ENCODE data around the gene SRP72.

SRP72 gene

DNA sequence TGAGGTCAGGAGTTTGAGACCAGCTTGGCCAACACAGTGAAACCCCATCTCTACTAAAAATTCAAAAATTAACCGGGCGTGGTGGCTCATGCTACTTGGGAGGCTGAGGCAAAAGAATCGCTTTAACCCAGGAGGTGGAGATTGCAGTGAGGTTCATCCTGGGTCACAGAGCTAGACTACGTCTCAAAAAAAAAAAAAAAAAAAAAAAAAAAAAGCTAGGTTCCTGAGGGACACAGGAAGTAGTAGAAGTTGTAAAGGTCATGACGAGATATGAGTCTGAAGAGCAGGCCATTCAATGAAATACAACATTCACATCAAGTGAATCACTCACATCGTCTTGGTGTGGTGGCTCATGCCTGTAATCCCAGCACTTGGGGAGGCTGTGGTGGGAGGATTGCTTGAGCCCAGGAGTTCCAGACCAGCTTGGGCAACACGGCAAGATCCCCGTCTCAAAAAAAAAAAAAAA lies 1.1 kb upstream of the SRP72 start:
- peak; percentile 63 for DNase-seq

DNA sequence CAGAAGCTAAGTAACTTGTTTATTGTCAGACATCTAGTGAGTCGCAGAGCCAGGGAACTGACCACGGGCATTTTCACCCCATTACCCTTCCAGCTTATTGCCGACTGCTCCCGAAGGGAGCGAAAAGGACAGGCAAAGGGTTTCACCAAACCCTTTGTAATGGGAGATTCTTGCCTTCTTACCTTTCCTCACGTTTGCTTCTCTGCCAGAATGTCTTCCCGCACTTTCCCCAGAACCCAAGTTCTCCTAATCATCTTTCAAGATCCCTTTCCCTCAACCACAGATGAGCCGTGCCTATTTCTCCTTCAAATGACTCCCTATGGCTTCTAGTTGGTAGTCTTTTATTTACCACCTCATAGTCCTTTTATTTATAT lies 520 bp upstream of the SRP72 start:
- DNase-seq = no peak

- peak; percentile 44 for DNase-seq
Measured at GRCh38 chr4:56468097-56468422, 643 bp downstream of the SRP72 start.

DNA sequence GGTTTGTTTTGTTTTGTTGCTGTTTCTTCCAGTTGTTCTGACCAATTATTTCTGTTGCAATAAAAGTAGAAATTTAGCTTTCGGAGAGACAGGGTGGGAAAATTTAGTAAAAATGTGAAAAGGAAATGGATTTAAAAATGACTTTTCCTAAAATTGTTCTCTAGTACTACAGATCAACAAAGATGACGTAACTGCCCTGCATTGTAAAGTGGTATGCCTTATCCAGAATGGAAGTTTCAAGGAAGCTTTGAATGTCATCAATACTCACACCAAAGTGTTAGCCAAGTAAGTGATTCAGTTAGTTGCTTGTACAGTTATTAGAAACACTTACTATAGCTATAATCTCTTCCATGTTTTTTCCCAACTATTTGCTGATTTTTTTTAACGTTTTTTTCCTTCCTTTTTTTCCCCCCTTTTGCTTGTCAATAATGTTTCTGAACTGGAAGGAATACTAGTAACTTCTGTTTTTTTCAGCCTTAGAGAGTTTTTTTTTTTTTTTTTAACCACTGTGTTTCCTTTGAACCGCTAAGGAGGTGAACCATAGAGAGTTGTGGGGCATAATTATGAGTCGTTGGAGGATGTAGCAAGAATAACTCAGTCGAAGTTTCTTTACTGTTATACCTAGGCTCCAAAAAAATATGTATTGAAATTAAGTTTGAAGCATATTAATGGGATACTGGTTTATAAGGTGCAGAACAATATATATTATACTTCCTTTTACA lies 2.2 kb downstream of the SRP72 start:
- peak; percentile 68 for DNase-seq

DNA sequence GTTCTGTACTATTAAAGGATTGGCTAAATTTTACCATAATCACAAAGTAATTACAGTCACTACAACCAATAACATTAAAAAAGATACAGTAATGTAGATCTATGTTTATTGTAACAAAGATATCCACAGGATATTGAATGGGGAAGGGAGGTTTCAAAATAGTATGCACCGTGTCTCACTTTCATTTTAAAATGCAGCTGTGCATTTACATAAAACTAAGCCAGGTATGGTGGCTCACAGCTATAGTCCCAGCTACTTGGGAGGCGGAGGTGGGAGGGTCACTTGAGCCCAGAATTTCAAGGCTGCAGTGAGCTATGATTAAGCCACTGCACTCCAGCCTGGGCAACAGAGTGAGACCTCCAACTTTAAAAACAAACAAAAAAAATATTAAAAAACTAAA lies 8.5 kb downstream of the SRP72 start:
- DNase-seq = no peak

- DNase-seq = no peak
Measured at GRCh38 chr4:56477192-56477702, 9.8 kb downstream of the SRP72 start.

GRCh38 chr4:56480691-56481090 lies 13.3 kb downstream of the SRP72 start:
- DNase-seq = peak; percentile 32

GRCh38 chr4:56496241-56496640 lies 28.8 kb downstream of the SRP72 start:
- DNase-seq = no peak

- no peak for DNase-seq
Measured at GRCh38 chr4:56505269-56506130, 38.1 kb downstream of the SRP72 start, which contains the start of gene ARL9. Gene ARL9, plus strand, starts transcription at chr4:56505791. Its CDS starts 72 bp downstream, at chr4:56505863.

GRCh38 chr4:56511098-56511497 lies 43.7 kb downstream of the SRP72 start:
- no peak for DNase-seq

GRCh38 chr4:56512166-56512565 lies 44.7 kb downstream of the SRP72 start:
- no peak for DNase-seq

- no peak for DNase-seq
Measured at GRCh38 chr4:56513517-56513916, 46.1 kb downstream of the SRP72 start.

DNA sequence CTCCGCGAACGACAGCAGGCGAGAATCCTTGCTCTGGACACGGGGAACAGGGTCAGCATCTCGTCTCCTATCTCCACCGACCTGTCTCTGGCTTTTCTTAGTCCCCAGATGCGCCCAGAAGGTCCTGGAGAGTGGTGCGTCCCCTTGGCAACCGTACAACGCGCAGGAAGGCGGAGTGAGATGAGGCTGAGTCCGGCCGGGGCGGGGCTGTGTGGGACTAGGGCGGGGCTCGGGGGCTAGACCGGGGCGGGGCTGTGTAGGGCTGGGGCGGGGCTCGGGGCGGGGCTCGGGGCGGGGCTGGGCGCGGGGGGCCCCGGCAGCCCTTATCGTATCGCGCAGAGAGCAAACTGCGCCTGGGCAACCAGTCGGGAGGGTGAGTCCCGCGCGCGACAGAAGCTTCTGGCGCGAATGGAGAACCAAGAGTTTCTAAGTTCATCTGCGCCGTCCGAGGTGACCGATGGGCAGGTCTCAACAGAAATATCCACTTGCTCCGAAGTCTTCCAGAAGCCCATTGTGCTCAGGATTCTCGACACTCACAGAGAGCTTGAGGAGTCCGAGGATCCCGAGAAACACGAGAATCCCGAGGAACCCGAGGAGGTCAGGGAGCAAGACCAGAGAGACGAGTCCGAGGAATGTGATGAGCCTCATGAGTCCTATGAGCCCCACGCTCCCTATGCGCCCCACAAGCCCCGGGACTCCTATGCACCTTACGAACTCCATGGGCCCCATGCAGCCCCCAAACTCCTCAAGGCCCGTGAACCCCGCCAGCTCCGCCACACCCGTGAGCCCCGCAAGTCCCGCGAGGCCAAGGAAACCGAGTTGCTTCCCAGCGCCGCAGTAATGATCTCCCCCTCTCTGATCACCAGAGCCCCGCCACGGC lies 63.1 kb downstream of the SRP72 start:
- DNase-seq = no peak

GRCh38 chr4:56531149-56531770 lies 63.8 kb downstream of the SRP72 start:
- DNase-seq = no peak

- no peak for DNase-seq
Measured at GRCh38 chr4:56531823-56532222, 64.4 kb downstream of the SRP72 start.

GRCh38 chr4:56532239-56532638 lies 64.8 kb downstream of the SRP72 start:
- DNase-seq = no peak

GRCh38 chr4:56535915-56536314 lies 68.5 kb downstream of the SRP72 start:
- no peak for DNase-seq

DNA sequence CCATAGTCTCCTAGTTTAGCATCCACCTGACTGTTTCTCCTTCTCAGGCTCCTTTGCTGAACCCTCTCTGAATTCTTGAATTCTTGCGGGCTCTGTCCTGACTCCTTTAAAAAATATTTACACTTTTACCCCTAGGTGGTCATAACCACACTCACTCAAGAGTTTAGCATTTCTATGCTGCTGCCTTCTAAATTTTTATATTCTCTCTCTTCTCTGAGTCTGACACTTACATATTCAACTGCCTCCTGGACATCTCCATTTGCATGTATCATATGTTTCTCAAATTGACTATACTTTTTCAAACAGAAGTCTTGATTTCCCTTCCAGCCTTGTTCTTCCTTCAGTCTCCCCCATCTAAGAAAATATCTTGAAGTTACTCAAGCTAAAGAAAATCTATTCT lies 69.7 kb downstream of the SRP72 start:
- DNase-seq = no peak

DNA sequence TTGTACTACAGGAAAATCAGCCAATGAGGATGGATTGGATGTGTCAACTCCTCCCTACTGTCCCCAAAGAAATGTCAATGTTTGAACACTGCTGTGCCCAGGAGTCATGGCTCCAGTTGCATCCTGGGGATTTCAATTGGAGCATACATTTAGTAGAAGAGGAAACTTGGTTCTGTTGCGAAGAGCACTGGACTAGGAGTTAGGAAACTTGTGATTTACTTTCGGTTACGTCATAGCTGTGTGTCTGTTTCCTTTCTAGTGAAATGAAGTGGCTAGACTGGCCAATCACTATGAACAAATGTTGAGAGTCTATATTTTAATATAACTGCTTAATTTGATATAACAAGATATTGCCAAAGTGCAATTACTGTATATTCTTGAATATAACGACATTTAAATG lies 73.4 kb downstream of the SRP72 start:
- DNase-seq = peak; percentile 9

- peak; percentile 51 for DNase-seq
Measured at GRCh38 chr4:56544573-56545131, 77.2 kb downstream of the SRP72 start.

- no peak for DNase-seq
Measured at GRCh38 chr4:56550642-56551041, 83.2 kb downstream of the SRP72 start.

DNA sequence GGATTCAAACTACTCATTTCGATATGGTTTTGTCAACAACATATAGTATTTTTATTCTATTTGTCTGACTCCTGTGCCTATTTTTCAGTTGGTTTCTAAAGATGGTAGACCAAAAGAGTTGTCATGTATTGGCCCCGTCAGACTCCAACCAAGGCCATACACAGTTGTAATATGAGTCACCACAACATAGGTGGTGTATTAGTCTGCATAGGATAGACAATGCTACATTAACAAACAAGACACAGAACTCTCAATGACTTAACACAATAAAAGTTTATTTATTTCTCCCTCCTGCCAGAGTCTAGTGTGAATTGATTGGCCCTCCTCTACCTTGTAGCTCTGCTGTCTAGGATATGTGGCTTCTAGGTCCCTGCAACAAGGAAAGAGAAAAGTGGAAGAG lies 84.1 kb downstream of the SRP72 start:
- no peak for DNase-seq

All from MV-4-11 (cell line).